Measurements from ENCODE around the gene PEX6. TPM values are rescaled to one million over a fixed set of nuclear protein-coding genes. Genes with fewer than 3 reads are reported as not detected.
A peak's percentile ranks its signal among the peaks of the same experiment; 100 is the strongest.

Gene PEX6
- total and polyA plus RNA-seq, 10 donors: 11.1 to 25.5 (median 18.9) TPM

DNA sequence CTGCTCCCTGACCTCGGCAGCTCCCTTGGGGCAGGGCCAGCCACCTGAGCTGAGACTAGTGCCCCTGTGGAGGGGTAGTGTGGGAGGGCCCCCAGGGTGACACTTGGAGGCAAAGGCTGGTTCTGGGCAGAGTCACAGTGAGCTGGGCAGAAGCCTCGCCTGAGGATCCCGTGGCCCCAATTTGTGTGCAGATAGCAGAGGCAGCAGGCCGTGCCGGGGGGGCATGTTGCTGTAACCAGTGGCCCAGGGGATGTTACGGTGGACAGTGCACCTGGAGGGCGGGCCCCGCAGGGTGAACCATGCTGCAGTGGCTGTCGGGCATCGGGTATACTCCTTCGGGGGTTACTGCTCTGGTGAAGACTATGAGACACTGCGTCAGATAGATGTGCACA lies 38.0 kb upstream of the PEX6 start:
- DNase-seq: peak; percentile 75
- TF ChIP-seq POLR2AphosphoS5 (IDR thresholded peaks at IDR 0.05) (no peak), POLR2A (IDR thresholded peaks at IDR 0.05) (no peak)
- Histone ChIP-seq H3K9me3 (no peaks in the 10 kb centered on the region), H3K4me3 (no peak overlapping the region), H3K36me3 (peaks cover 0 to 58% (median 32%) of the 10 kb centered on the region in 6 donors), H3K27ac (peak overlapping the region in 3 of 8 donors; percentile 9 to 90 (median 27)), H3K4me1 (peaks cover 43 to 71% (median 56%) of the 10 kb centered on the region in 6 donors), H3K27me3 (replicated peaks in 1 of 7) (no peaks in the 10 kb centered on the region)
- intact Hi-C loops (cut with DNase I; ENCODE audit: low total_unique reads): no loop called here
- WGBS, 5 donors: 79 to 96% (median 93%) methylated on average over 12 of the region's 12 CpGs

DNA sequence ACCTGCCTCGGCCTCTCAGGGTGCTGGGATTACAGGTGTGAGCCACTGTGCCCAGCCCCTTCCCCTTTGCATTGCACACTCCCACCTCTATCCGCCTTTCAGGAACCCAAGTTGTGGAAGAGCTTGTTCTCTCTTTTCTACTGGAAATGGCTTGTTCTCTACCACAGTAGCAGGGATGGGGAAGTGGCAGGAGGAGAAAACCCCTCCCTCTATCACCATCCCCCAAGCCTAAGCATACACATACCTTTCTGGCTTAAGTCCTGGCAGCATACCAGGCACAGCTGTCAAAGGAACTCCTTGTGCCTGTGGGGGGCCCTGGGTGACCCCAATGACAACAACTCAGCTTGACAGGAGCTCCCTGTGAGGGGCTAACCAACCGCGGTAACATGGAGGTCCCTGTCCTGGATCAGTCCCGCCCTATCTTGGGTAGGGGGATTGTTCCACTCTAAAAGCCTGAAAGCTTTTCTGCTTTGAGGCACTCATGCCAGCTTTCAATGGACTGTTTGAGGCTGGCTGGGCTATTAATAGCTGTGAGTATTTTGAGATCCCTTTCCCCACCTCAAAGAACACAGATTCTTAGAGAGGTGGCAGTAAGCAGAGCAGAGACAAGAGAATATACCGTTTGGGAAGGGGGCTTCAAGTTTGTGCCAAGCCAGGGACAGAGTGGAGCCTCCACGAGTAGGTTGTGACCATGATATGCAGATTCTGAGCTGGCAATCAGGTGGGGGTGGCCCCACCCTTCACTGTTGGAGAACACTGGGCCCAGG lies 37.4 kb upstream of the PEX6 start:
- intact Hi-C loops (cut with DNase I; ENCODE audit: low total_unique reads): no loop called here
- H3K27me3 ChIP-seq (replicated peaks in 1 of 7): no peaks in the 10 kb centered on the region
- peaks cover 43 to 76% (median 59%) of the 10 kb centered on the region in 6 donors for H3K4me1 ChIP-seq
- DNase-seq: no peak
- WGBS, 5 donors: 73 to 80% (median 77%) methylated on average over 5 to 7 of the region's 7 CpGs
- peaks cover 0 to 63% (median 37%) of the 10 kb centered on the region in 6 donors for H3K36me3 ChIP-seq
- H3K4me3 ChIP-seq: peak overlapping the region in 1 of 8 donors; percentile 35
- peak overlapping the region in 3 of 8 donors; percentile 26 to 90 (median 27) for H3K27ac ChIP-seq
- no peaks in the 10 kb centered on the region for H3K9me3 ChIP-seq
- TF ChIP-seq POLR2A (IDR thresholded peaks at IDR 0.05): no peak
- TF ChIP-seq, protein P1, sequence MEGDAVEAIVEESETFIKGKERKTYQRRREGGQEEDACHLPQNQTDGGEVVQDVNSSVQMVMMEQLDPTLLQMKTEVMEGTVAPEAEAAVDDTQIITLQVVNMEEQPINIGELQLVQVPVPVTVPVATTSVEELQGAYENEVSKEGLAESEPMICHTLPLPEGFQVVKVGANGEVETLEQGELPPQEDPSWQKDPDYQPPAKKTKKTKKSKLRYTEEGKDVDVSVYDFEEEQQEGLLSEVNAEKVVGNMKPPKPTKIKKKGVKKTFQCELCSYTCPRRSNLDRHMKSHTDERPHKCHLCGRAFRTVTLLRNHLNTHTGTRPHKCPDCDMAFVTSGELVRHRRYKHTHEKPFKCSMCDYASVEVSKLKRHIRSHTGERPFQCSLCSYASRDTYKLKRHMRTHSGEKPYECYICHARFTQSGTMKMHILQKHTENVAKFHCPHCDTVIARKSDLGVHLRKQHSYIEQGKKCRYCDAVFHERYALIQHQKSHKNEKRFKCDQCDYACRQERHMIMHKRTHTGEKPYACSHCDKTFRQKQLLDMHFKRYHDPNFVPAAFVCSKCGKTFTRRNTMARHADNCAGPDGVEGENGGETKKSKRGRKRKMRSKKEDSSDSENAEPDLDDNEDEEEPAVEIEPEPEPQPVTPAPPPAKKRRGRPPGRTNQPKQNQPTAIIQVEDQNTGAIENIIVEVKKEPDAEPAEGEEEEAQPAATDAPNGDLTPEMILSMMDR (IDR thresholded peaks at IDR 0.05 in 8 of 11, conservative IDR thresholded peaks at IDR 0.05 in 3 of 11): no peak
- no peak for TF ChIP-seq POLR2AphosphoS5 (IDR thresholded peaks at IDR 0.05)

DNA sequence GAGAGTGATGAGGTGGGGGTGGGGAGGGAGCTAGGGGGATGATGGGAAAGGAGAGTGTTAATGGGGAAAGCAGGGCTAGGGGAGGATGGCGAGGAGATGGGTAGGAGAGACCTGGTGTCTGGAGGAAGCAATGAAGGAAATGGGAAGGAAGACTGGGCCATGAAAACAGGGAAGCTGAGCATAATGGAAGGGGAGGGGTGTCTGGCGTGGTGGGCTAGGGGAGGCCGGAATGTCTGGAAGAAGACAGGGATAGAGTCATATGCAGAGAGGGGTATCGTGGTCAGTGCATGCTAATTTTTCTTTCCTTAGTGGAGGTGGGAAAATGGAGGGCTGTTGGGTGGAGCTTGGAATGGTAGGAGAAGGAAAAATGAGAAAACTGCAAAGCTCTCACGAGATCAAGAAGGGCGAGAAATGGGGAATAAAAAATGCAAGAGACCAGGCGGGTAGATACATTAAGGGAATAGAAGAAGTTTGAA lies 35.5 kb upstream of the PEX6 start:
- no peak for DNase-seq
- Histone ChIP-seq H3K9me3 (no peaks in the 10 kb centered on the region), H3K27me3 (replicated peaks in 1 of 7) (no peaks in the 10 kb centered on the region), H3K27ac (peak overlapping the region in 7 of 8 donors; percentile 75 to 91 (median 83)), H3K4me3 (peak overlapping the region; percentile 66 to 90 (median 81)), H3K36me3 (peaks cover 0 to 68% (median 52%) of the 10 kb centered on the region in 6 donors), H3K4me1 (peaks cover 36 to 71% (median 50%) of the 10 kb centered on the region in 6 donors)
- TF ChIP-seq POLR2AphosphoS5 (IDR thresholded peaks at IDR 0.05): no peak
- TF ChIP-seq POLR2A (IDR thresholded peaks at IDR 0.05): no peak
- TF ChIP-seq, protein P1 (IDR thresholded peaks at IDR 0.05 in 8 of 11, conservative IDR thresholded peaks at IDR 0.05 in 3 of 11): no peak
- intact Hi-C loops (cut with DNase I; ENCODE audit: low total_unique reads): no loop called here
- 0 to 2% (median 1%) methylated on average over 7 of the region's 7 CpGs for WGBS, 5 donors

DNA sequence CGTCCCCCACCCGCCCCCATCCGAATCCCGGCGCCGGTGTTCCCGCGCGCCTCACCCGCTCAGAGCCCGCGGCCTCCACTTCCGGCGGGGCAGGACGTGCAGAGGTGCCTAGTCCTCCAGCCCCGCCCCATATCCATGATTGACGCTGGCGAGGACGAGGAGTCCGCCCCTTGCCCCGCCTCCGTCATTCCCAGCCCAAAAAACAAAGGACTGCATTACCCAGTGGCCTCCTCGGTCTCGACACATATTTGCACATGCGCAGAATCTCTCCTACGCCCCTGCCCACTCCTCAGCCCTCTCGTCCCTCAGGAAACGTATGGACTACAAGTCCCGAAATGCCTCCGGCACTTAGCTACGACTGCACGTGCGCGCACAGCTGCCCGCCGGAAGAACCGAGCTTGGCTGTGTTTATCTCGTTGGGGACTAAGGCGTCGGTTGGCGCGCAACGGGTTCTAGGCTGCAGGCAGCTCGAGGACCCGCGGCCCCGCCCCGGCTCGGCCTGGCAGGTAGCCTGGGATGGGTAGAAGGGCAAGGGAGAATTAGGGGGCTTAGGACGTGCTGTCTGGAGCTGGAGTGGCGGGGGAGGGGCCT lies 35.0 kb upstream of the PEX6 start, which contains the start of the genes KLHDC3 and MEA1:
Gene KLHDC3, plus strand, starts transcription at position 407 of the 591 bp plus-strand sequence. CDS start 2,944 bp downstream, outside the sequence.
Gene MEA1, minus strand, starts transcription at position 104 of the 591 bp plus-strand sequence. CDS start 133 bp downstream, outside the sequence.
- H3K36me3 ChIP-seq: peaks cover 0 to 68% (median 52%) of the 10 kb centered on the region in 6 donors
- peak; percentile 99 for DNase-seq
- peak within 1 kb of the TSS; percentile 66 to 90 (median 81) for H3K4me3 ChIP-seq
- TF ChIP-seq POLR2AphosphoS5 (IDR thresholded peaks at IDR 0.05): peak; percentile 92 to 95 (median 94)
- TF ChIP-seq, protein P1 (IDR thresholded peaks at IDR 0.05 in 8 of 11, conservative IDR thresholded peaks at IDR 0.05 in 3 of 11): peak in 3 of 11 experiments; percentile 17 to 38 (median 20)
- peak in 1 of 3 donors; percentile 8 for TF ChIP-seq POLR2A (IDR thresholded peaks at IDR 0.05)
- H3K27ac ChIP-seq: peak within 1 kb of the TSS; percentile 62 to 91 (median 82)
- 0 to 1% (median 0%) methylated on average over 30 to 51 of the region's 51 CpGs for WGBS, 5 donors
- H3K4me1 ChIP-seq: peaks cover 36 to 73% (median 50%) of the 10 kb centered on the region in 6 donors
- no peaks in the 10 kb centered on the region for H3K9me3 ChIP-seq
- H3K27me3 ChIP-seq (replicated peaks in 1 of 7): no peaks in the 10 kb centered on the region
- intact Hi-C loops (cut with DNase I; ENCODE audit: low total_unique reads): no loop called here
